ENCODE measurements around the gene COQ4. TPM values are rescaled to one million over a fixed set of nuclear protein-coding genes. Genes with fewer than 3 reads are reported as not detected.

Gene COQ4
- total RNA-seq, 3 donors from 2014 or later (not counting 1 experiment from before 2014, with no cell fraction given), result 28.2 to 34.5 (median 30.4) TPM

GRCh38 chr9:128323212-128323730 lies 632 bp downstream of the COQ4 start:
- Mint-ChIP-seq H3K9me3 (no peaks in the 10 kb centered on the region), H3K27ac (peak overlapping the region; percentile 94 to 95), H3K4me1 (peaks cover 19 to 24% of the 10 kb centered on the region in 2 donors), H3K4me3 (peak overlapping the region; percentile 95), H3K27me3 (ENCODE audit: low read depth in 2 of 2) (no peaks in the 10 kb centered on the region), H3K36me3 (no peaks in the 10 kb centered on the region)
- TF ChIP-seq, protein P1, sequence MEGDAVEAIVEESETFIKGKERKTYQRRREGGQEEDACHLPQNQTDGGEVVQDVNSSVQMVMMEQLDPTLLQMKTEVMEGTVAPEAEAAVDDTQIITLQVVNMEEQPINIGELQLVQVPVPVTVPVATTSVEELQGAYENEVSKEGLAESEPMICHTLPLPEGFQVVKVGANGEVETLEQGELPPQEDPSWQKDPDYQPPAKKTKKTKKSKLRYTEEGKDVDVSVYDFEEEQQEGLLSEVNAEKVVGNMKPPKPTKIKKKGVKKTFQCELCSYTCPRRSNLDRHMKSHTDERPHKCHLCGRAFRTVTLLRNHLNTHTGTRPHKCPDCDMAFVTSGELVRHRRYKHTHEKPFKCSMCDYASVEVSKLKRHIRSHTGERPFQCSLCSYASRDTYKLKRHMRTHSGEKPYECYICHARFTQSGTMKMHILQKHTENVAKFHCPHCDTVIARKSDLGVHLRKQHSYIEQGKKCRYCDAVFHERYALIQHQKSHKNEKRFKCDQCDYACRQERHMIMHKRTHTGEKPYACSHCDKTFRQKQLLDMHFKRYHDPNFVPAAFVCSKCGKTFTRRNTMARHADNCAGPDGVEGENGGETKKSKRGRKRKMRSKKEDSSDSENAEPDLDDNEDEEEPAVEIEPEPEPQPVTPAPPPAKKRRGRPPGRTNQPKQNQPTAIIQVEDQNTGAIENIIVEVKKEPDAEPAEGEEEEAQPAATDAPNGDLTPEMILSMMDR (IDR thresholded peaks at IDR 0.05), result no peak
- H3K4me3 ChIP-seq (ENCODE audit: low read length), result peak overlapping the region; percentile 95
- peaks cover 13% of the 10 kb centered on the region for H3K36me3 ChIP-seq (ENCODE audit: control insufficient read depth, insufficient read depth, low read length)
- no peak for ATAC-seq
- 26% methylated on average over 15 of the region's 16 CpGs for WGBS (ENCODE audit: insufficient coverage)
- no peaks in the 10 kb centered on the region for H3K27me3 ChIP-seq (ENCODE audit: control insufficient read depth, insufficient read depth, low read length)
- H3K27ac ChIP-seq (ENCODE audit: low read length), result peak overlapping the region; percentile 92
- intact Hi-C loops (cut with micrococcal nuclease), result loop anchor here (5.0 to 10.0 kb wide), 2 partner anchors 46 to 128 kb away; partner anchors contain the start of genes CIZ1, GOLGA2 and SWI5
- peaks cover 28% of the 10 kb centered on the region for H3K4me1 ChIP-seq (ENCODE audit: control insufficient read depth, insufficient read depth, low read length)
- no peaks in the 10 kb centered on the region for H3K9me3 ChIP-seq (ENCODE audit: control insufficient read depth, insufficient read depth, low read length)
- DNase-seq, result no peak

GRCh38 chr9:128323791-128324190 lies 1.2 kb downstream of the COQ4 start:
- intact Hi-C loops (cut with micrococcal nuclease), result loop anchor here (5.0 to 10.0 kb wide), 2 partner anchors 46 to 129 kb away; partner anchors contain the start of genes CIZ1, GOLGA2 and SWI5
- Histone ChIP-seq H3K4me1 (ENCODE audit: control insufficient read depth, insufficient read depth, low read length) (peaks cover 28% of the 10 kb centered on the region), H3K27ac (ENCODE audit: low read length) (no peak overlapping the region), H3K4me3 (ENCODE audit: low read length) (no peak overlapping the region), H3K9me3 (ENCODE audit: control insufficient read depth, insufficient read depth, low read length) (no peaks in the 10 kb centered on the region), H3K27me3 (ENCODE audit: control insufficient read depth, insufficient read depth, low read length) (no peaks in the 10 kb centered on the region), H3K36me3 (ENCODE audit: control insufficient read depth, insufficient read depth, low read length) (peaks cover 13% of the 10 kb centered on the region)
- WGBS (ENCODE audit: insufficient coverage), result 92% methylated on average over 11 of the region's 12 CpGs
- ATAC-seq (no peak), DNase-seq (no peak)
- Mint-ChIP-seq H3K9me3 (no peaks in the 10 kb centered on the region), H3K4me1 (peaks cover 19 to 24% of the 10 kb centered on the region in 2 donors), H3K36me3 (no peaks in the 10 kb centered on the region), H3K27ac (peak overlapping the region; percentile 94 to 95), H3K27me3 (ENCODE audit: low read depth in 2 of 2) (no peaks in the 10 kb centered on the region), H3K4me3 (peak overlapping the region; percentile 95)
- TF ChIP-seq, protein P1 (IDR thresholded peaks at IDR 0.05), result no peak

DNA sequence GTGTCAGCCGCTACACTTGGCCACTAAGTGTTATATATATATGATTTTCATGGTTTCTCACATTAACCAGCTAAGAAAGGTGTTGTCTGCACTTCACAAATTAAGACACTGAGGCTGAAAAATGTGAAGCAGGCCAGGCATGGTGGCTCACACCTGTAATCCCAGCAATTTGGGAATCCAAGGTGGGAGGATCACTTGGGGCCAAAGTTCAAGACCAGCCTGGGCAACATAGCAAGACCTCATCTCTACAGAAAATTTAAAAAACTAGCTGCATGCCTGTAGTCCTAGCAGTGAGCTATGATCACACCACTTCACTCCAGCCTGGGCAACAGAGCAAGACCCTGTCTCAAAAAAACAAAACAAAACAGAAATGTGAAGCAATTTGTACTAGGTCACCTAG lies 1.8 kb downstream of the COQ4 start:
- intact Hi-C loops (cut with micrococcal nuclease), result loop anchor here (5.0 to 10.0 kb wide), 2 partner anchors 47 to 130 kb away; partner anchors contain the start of genes CIZ1, GOLGA2 and SWI5
- H3K36me3 Mint-ChIP-seq, result no peaks in the 10 kb centered on the region
- ATAC-seq (no peak), DNase-seq (no peak)
- H3K9me3 Mint-ChIP-seq, result no peaks in the 10 kb centered on the region
- Histone ChIP-seq H3K4me1 (ENCODE audit: control insufficient read depth, insufficient read depth, low read length) (peaks cover 28% of the 10 kb centered on the region), H3K27ac (ENCODE audit: low read length) (no peak overlapping the region), H3K36me3 (ENCODE audit: control insufficient read depth, insufficient read depth, low read length) (peaks cover 13% of the 10 kb centered on the region), H3K27me3 (ENCODE audit: control insufficient read depth, insufficient read depth, low read length) (no peaks in the 10 kb centered on the region), H3K4me3 (ENCODE audit: low read length) (no peak overlapping the region), H3K9me3 (ENCODE audit: control insufficient read depth, insufficient read depth, low read length) (no peaks in the 10 kb centered on the region)
- TF ChIP-seq, protein P1 (IDR thresholded peaks at IDR 0.05), result no peak
- H3K27me3 Mint-ChIP-seq (ENCODE audit: low read depth in 2 of 2), result no peaks in the 10 kb centered on the region
- H3K27ac Mint-ChIP-seq, result no peak overlapping the region
- H3K4me3 Mint-ChIP-seq, result peak overlapping the region; percentile 35
- WGBS (ENCODE audit: insufficient coverage), result no CpG with 5 or more reads among the region's 1 CpG
- peaks cover 19 to 24% of the 10 kb centered on the region in 2 donors for H3K4me1 Mint-ChIP-seq

Measured in natural killer cell (primary cell).